Thyroid gland (tissue), 4 donors: ENCODE results near the gene ZDHHC17.

Source experiments
- POLR2A ChIP-seq, 2 donors: fragments of 450-650 bp; IDR thresholded peaks; one replicate each; pipeline ENCODE4 v1.6.1; 2017; ENCODE audit warnings: antibody characterized with exemption in 2 of 2, mild to moderate bottlenecking in 2 of 2, moderate library complexity in 1 of 2
- TF ChIP-seq, protein P1 (sequence below), 6 experiments: fragments of 200-600 bp in 3 of 6; fragments of 450-650 bp in 3 of 6; sonication (generic) in 3 of 6; IDR thresholded peaks; one replicate each; pipeline ENCODE4 v1.5.1; 2016 to 2019; ENCODE audit warnings: antibody characterized with exemption in 6 of 6, mild to moderate bottlenecking in 2 of 6, inconsistent platforms in 1 of 6, moderate library complexity in 1 of 6

- TF ChIP-seq, protein P1, sequence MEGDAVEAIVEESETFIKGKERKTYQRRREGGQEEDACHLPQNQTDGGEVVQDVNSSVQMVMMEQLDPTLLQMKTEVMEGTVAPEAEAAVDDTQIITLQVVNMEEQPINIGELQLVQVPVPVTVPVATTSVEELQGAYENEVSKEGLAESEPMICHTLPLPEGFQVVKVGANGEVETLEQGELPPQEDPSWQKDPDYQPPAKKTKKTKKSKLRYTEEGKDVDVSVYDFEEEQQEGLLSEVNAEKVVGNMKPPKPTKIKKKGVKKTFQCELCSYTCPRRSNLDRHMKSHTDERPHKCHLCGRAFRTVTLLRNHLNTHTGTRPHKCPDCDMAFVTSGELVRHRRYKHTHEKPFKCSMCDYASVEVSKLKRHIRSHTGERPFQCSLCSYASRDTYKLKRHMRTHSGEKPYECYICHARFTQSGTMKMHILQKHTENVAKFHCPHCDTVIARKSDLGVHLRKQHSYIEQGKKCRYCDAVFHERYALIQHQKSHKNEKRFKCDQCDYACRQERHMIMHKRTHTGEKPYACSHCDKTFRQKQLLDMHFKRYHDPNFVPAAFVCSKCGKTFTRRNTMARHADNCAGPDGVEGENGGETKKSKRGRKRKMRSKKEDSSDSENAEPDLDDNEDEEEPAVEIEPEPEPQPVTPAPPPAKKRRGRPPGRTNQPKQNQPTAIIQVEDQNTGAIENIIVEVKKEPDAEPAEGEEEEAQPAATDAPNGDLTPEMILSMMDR (IDR thresholded peaks at IDR 0.05) = no peak
- no peak for TF ChIP-seq POLR2A (IDR thresholded peaks at IDR 0.05)
Measured at GRCh38 chr12:76766161-76766560, 2.2 kb downstream of the ZDHHC17 start.
